Measurements from ENCODE around the gene RAB14.

DNA sequence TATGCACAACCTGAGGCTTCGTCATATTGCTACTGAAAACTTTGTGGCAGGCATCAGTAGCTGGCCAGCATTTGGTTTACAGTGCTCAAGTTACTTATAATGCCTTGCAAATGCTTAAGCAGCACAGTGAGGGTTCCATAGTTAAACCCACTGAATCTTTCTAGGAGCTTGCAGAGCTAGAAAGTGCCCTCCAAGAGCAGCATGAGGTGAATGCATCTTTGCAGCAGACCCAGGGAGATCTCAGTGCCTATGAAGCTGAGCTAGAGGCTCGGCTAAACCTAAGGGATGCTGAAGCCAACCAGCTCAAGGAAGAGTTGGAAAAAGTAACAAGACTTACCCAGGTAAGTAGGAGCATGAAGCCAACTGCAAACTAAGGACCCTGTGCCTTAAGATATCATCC, 66.0 kb downstream of the RAB14 start:
- TF ChIP-seq, protein P1, sequence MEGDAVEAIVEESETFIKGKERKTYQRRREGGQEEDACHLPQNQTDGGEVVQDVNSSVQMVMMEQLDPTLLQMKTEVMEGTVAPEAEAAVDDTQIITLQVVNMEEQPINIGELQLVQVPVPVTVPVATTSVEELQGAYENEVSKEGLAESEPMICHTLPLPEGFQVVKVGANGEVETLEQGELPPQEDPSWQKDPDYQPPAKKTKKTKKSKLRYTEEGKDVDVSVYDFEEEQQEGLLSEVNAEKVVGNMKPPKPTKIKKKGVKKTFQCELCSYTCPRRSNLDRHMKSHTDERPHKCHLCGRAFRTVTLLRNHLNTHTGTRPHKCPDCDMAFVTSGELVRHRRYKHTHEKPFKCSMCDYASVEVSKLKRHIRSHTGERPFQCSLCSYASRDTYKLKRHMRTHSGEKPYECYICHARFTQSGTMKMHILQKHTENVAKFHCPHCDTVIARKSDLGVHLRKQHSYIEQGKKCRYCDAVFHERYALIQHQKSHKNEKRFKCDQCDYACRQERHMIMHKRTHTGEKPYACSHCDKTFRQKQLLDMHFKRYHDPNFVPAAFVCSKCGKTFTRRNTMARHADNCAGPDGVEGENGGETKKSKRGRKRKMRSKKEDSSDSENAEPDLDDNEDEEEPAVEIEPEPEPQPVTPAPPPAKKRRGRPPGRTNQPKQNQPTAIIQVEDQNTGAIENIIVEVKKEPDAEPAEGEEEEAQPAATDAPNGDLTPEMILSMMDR (IDR thresholded peaks at IDR 0.05 in 2 of 3, conservative IDR thresholded peaks at IDR 0.05 in 1 of 3; ENCODE audit: control insufficient read depth in 2 of 3, extremely low read depth in 1 of 3, insufficient read depth in 1 of 3, low read depth in 3 of 3, low read length in 3 of 3): no peak
- TF ChIP-seq RBBP5 (conservative IDR thresholded peaks at IDR 0.05): no peak
